HCT116 (cell line): ENCODE data around the gene MTHFD2. TPM values are rescaled to one million over a fixed set of nuclear protein-coding genes. Genes with fewer than 3 reads are reported as not detected.

Experiments
- ATAC-seq: fragments of 200-7000 bp; cut with Tn5 transposase; 2 replicates; pipeline ENCODE4 v1.9.1; 2020; ENCODE audit warnings: mild to moderate bottlenecking, moderate library complexity
- BruUV-seq: library from RNA; stranded (reverse); fragments of 400-500 nt; replicated peaks from 2 replicates; lab custom pipeline; 2021; lab: Mats Ljungman, UMichigan
- CTCF ChIA-PET: fragments of 300-600 bp; sonication (Branson Sonifier 250); formaldehyde crosslinking; loops from one replicate; lab custom pipeline; 2021; ENCODE audit warnings: antibody characterized with exemption; lab: Charles Lee
- POLR2A ChIA-PET: fragments of 300-600, 350-600 bp; sonication (Branson Sonifier 250); formaldehyde crosslinking; loops from one replicate; lab custom pipeline; 2021; ENCODE audit warnings: antibody characterized with exemption; lab: Charles Lee
- RAD21 ChIA-PET, 2 experiments: fragments of 300-600 bp; sonication (Branson Sonifier 250); formaldehyde crosslinking; loops; one replicate each; lab custom pipeline; 2023; ENCODE audit warnings: low total read pairs in 2 of 2; ENCODE audit not compliant: uncharacterized antibody in 2 of 2, unreplicated experiment in 2 of 2, low non-redundant PET in 1 of 2; lab: Charles Lee
- DNase-seq: peaks from one replicate; pipeline ENCODE4 v3.0.0-alpha.2; 2010; ENCODE audit warnings: low read depth, low spot score
- H2AFZ ChIP-seq: fragments of 200-600 bp; shearing (Covaris generic), sonication (generic); 2 replicates; pipeline ENCODE4 v1.6.1; 2017; ENCODE audit warnings: low read depth, mixed run types, mixed read lengths, antibody characterized with exemption, low read length; ENCODE audit not compliant: poor library complexity, severe bottlenecking
- H3K27ac ChIP-seq: 2 replicates; pipeline ENCODE4 v1.5.1; 2012; ENCODE audit warnings: low read depth, low read length
- H3K27me3 ChIP-seq: fragments of 200-600 bp; sonication (generic); 2 replicates; pipeline ENCODE4 v1.6.1; 2016; ENCODE audit warnings: mixed run types, low read length, mixed read lengths; ENCODE audit not compliant: insufficient read depth
- H3K36me3 ChIP-seq, 2 experiments: fragments of 200-500 bp in 1 of 2; fragments of 200-600 bp in 1 of 2; sonication (Bioruptor generic) in 1 of 2; sonication (generic) in 1 of 2; 2 replicates each; pipeline versions ENCODE4 v1.5.1 to v1.6.1; 2014 to 2016; ENCODE audit warnings: low read length in 2 of 2, inconsistent platforms in 1 of 2, mixed read lengths in 1 of 2, mixed run types in 1 of 2; ENCODE audit not compliant: insufficient read depth in 2 of 2, control insufficient read depth in 1 of 2
- H3K4me1 ChIP-seq, 2 experiments: fragments of 200-600 bp in 1 of 2; sonication (generic) in 1 of 2; 2 replicates each; pipeline versions ENCODE4 v1.5.1 to v1.6.1; 2012 to 2017; ENCODE audit warnings: low read length in 2 of 2, inconsistent platforms in 1 of 2, mild to moderate bottlenecking in 1 of 2, mixed read lengths in 1 of 2, mixed run types in 1 of 2, moderate library complexity in 1 of 2; ENCODE audit not compliant: insufficient read depth in 2 of 2, control insufficient read depth in 1 of 2
- H3K4me2 ChIP-seq: fragments of 200-600 bp; sonication (generic); 2 replicates; pipeline ENCODE4 v1.6.1; 2017; ENCODE audit warnings: mixed run types, low read length, mixed read lengths
- H3K4me3 ChIP-seq, 2 experiments: fragments of 200-600 bp in 1 of 2; sonication (generic) in 1 of 2; replicated peaks in 1 of 2; 2 replicates each; pipeline ENCODE4 v1.5.1; 2011 to 2016; ENCODE audit warnings: low read length in 2 of 2, control low read depth in 1 of 2, low read depth in 1 of 2, mild to moderate bottlenecking in 1 of 2, mixed read lengths in 1 of 2, mixed run types in 1 of 2
- H3K79me2 ChIP-seq: fragments of 200-600 bp; sonication (generic); 2 replicates; pipeline ENCODE4 v1.6.1; 2017; ENCODE audit warnings: mild to moderate bottlenecking, mixed run types, low read length, moderate library complexity, mixed read lengths; ENCODE audit not compliant: insufficient read depth
- H3K9ac ChIP-seq: fragments of 200-600 bp; sonication (generic); 2 replicates; pipeline ENCODE4 v1.6.1; 2016; ENCODE audit warnings: low read length, mixed read lengths
- H3K9me2 ChIP-seq: fragments of 200-600 bp; sonication (generic), shearing (Covaris generic); 2 replicates; pipeline ENCODE4 v1.6.1; 2017; ENCODE audit warnings: mixed run types, mild to moderate bottlenecking, moderate library complexity; ENCODE audit not compliant: insufficient read depth
- H3K9me3 ChIP-seq, 2 experiments: fragments of 200-500 bp in 1 of 2; fragments of 200-600 bp in 1 of 2; sonication (Bioruptor generic) in 1 of 2; sonication (generic) in 1 of 2; 2 replicates each; pipeline ENCODE4 v1.6.1; 2014 to 2017; ENCODE audit warnings: low read length in 2 of 2, mixed read lengths in 2 of 2, inconsistent platforms in 1 of 2, low read depth in 1 of 2, mild to moderate bottlenecking in 1 of 2, mixed run types in 1 of 2, moderate library complexity in 1 of 2; ENCODE audit not compliant: control insufficient read depth in 1 of 2, insufficient read depth in 1 of 2
- H4K20me1 ChIP-seq: fragments of 200-600 bp; sonication (generic), shearing (Covaris generic); 2 replicates; pipeline ENCODE4 v1.6.1; 2017; ENCODE audit warnings: mixed run types, mild to moderate bottlenecking, moderate library complexity; ENCODE audit not compliant: insufficient read depth
- ELF1 ChIP-seq: IDR thresholded peaks from 2 replicates; pipeline ENCODE4 v1.6.1; 2012; ENCODE audit warnings: low read depth, borderline replicate concordance
- EZH2 ChIP-seq: fragments of 200-600 bp; sonication (generic); IDR thresholded peaks from 2 replicates; pipeline ENCODE4 v1.6.1; 2017; ENCODE audit warnings: antibody characterized with exemption, mixed run types
- EZH2phosphoT487 ChIP-seq: fragments of 200-600 bp; IDR thresholded peaks from 2 replicates; pipeline ENCODE4 v1.6.1; 2018; ENCODE audit warnings: antibody characterized with exemption, borderline replicate concordance
- FOSL1 ChIP-seq: IDR thresholded peaks from 2 replicates; pipeline ENCODE4 v1.6.1; 2012; ENCODE audit warnings: low read depth
- RAD21 ChIP-seq: IDR thresholded peaks from 2 replicates; pipeline ENCODE4 v1.6.1; 2012; ENCODE audit warnings: low read depth, mild to moderate bottlenecking
- SIN3A ChIP-seq: IDR thresholded peaks from 2 replicates; pipeline ENCODE4 v1.6.1; 2012; ENCODE audit warnings: low read depth
- SRF ChIP-seq: IDR thresholded peaks from 2 replicates; pipeline ENCODE4 v1.6.1; 2012; ENCODE audit warnings: low read depth
- YY1 ChIP-seq: IDR thresholded peaks from 2 replicates; pipeline ENCODE4 v1.6.1; 2011; ENCODE audit warnings: low read length, low read depth, moderate library complexity, mild to moderate bottlenecking; ENCODE audit not compliant: insufficient replicate concordance; ENCODE audit errors: extremely low read depth
- ZNF274 ChIP-seq: fragments of 200-500 bp; sonication (Bioruptor generic); IDR thresholded peaks from 2 replicates; pipeline ENCODE4 v1.6.1; 2014; ENCODE audit warnings: mild to moderate bottlenecking, low read depth, low read length, inconsistent platforms
- intact Hi-C: fragments of 100-400 bp; cut with micrococcal nuclease; formaldehyde crosslinking; loops from 2 replicates; pipeline ENCODE4 v1.10.0; 2022
- total RNA-seq: library from RNA; stranded (reverse); gene quantifications from one replicate; pipeline ENCODE4 v1.2.1, GENCODE V29; 2021; ENCODE audit not compliant: unreplicated experiment
- TF ChIP-seq, protein P1 (sequence below), 3 experiments: fragments of 200-600 bp in 1 of 3; sonication (generic) in 1 of 3; IDR thresholded peaks in 2 of 3; conservative IDR thresholded peaks in 1 of 3; 2 replicates each; pipeline ENCODE4 v1.5.1; 2012 to 2017; ENCODE audit warnings: low read depth in 2 of 3, low read length in 2 of 3, antibody characterized with exemption in 1 of 3, borderline replicate concordance in 1 of 3, control low read depth in 1 of 3, mild to moderate bottlenecking in 1 of 3, mixed read lengths in 1 of 3, mixed run types in 1 of 3, moderate library complexity in 1 of 3; ENCODE audit not compliant: insufficient read depth in 1 of 3
- TF ChIP-seq, protein P2 (sequence below): IDR thresholded peaks from 2 replicates; pipeline ENCODE4 v1.6.1; 2012; ENCODE audit warnings: low read depth
- TF ChIP-seq, protein P3 (sequence below): IDR thresholded peaks from 2 replicates; pipeline ENCODE4 v1.6.1; 2012

Gene MTHFD2
- total RNA-seq, 1 experiment from 2014 or later = 445 TPM

DNA sequence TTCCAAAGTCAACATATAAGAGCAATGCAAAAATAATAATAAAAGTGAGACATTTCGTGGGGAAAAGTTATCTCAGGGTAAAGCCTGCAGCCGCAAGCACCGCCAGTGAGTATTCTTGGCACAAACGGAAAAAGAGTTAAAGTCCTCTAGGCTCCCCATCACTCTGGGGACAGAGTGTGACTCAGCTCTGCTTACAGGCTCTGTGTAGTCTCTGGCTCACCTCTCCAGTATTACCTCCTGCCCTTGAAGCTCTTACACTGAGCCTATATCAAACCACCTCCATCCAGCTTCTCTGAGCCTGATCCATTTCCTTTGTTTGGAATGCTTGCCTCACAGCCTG lies 55.5 kb downstream of the MTHFD2 start:
- Histone ChIP-seq H3K4me3 (no peak overlapping the region), H3K4me2 (no peak overlapping the region), H4K20me1 (no peaks in the 10 kb centered on the region), H3K9me2 (no peaks in the 10 kb centered on the region), H3K4me1 (no peaks in the 10 kb centered on the region), H2AFZ (no peak overlapping the region), H3K36me3 (no peaks in the 10 kb centered on the region), H3K9me3 (no peaks in the 10 kb centered on the region), H3K27ac (no peak overlapping the region), H3K9ac (no peak overlapping the region), H3K79me2 (no peaks in the 10 kb centered on the region), H3K27me3 (no peaks in the 10 kb centered on the region)
- ChIA-PET RAD21 (no interaction called here), CTCF (no interaction called here), POLR2A (no interaction called here)
- intact Hi-C loops = loop anchor here (5.0 kb wide), 2 partner anchors 148 to 278 kb away; no protein-coding TSS in a partner anchor
- ATAC-seq (no peak), DNase-seq (no peak)
- TF ChIP-seq, protein P1, sequence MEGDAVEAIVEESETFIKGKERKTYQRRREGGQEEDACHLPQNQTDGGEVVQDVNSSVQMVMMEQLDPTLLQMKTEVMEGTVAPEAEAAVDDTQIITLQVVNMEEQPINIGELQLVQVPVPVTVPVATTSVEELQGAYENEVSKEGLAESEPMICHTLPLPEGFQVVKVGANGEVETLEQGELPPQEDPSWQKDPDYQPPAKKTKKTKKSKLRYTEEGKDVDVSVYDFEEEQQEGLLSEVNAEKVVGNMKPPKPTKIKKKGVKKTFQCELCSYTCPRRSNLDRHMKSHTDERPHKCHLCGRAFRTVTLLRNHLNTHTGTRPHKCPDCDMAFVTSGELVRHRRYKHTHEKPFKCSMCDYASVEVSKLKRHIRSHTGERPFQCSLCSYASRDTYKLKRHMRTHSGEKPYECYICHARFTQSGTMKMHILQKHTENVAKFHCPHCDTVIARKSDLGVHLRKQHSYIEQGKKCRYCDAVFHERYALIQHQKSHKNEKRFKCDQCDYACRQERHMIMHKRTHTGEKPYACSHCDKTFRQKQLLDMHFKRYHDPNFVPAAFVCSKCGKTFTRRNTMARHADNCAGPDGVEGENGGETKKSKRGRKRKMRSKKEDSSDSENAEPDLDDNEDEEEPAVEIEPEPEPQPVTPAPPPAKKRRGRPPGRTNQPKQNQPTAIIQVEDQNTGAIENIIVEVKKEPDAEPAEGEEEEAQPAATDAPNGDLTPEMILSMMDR (IDR thresholded peaks at IDR 0.05 in 2 of 3, conservative IDR thresholded peaks at IDR 0.05 in 1 of 3; ENCODE audit: borderline replicate concordance in 1 of 3, insufficient read depth in 1 of 3, low read depth in 2 of 3, low read length in 2 of 3) = no peak
- TF ChIP-seq EZH2 (no peak), EZH2phosphoT487 (no peak), YY1 (no peak), FOSL1 (no peak), ZNF274 (no peak), RAD21 (no peak), ELF1 (no peak), SIN3A (no peak), SRF (no peak)
- TF ChIP-seq, protein P2, sequence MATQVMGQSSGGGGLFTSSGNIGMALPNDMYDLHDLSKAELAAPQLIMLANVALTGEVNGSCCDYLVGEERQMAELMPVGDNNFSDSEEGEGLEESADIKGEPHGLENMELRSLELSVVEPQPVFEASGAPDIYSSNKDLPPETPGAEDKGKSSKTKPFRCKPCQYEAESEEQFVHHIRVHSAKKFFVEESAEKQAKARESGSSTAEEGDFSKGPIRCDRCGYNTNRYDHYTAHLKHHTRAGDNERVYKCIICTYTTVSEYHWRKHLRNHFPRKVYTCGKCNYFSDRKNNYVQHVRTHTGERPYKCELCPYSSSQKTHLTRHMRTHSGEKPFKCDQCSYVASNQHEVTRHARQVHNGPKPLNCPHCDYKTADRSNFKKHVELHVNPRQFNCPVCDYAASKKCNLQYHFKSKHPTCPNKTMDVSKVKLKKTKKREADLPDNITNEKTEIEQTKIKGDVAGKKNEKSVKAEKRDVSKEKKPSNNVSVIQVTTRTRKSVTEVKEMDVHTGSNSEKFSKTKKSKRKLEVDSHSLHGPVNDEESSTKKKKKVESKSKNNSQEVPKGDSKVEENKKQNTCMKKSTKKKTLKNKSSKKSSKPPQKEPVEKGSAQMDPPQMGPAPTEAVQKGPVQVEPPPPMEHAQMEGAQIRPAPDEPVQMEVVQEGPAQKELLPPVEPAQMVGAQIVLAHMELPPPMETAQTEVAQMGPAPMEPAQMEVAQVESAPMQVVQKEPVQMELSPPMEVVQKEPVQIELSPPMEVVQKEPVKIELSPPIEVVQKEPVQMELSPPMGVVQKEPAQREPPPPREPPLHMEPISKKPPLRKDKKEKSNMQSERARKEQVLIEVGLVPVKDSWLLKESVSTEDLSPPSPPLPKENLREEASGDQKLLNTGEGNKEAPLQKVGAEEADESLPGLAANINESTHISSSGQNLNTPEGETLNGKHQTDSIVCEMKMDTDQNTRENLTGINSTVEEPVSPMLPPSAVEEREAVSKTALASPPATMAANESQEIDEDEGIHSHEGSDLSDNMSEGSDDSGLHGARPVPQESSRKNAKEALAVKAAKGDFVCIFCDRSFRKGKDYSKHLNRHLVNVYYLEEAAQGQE = no peak
- TF ChIP-seq, protein P3, sequence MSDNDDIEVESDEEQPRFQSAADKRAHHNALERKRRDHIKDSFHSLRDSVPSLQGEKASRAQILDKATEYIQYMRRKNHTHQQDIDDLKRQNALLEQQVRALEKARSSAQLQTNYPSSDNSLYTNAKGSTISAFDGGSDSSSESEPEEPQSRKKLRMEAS = no peak
- no TSS peak for BruUV-seq
